CD4-positive, alpha-beta T cell treated with Interferon gamma for 1 hour (primary cell): ENCODE data around the gene PIK3C2G.

Experiments
- DNase-seq: peaks from one replicate; pipeline ENCODE4 v3.0.0-alpha.2; 2020

PIK3C2G gene

DNA sequence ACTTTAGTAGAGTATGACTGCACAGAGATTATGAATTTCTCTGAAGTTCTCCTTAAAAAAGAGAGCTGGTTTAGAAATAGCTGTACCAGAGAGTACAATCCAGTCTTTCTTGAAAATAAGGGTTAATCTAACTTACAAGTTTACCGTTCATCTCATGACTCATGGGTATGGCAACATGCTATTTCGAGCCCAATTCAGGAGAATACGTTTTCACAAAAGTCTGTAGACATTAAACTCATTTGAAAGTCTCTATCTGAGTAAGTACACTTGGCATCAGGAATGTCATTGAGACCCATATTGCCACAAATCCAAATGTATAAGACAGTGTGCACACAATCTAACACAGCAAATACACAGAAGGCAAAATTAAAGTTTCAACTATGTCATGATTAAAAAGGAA is 160.5 kb downstream of the PIK3C2G start:
- no peak for DNase-seq

- DNase-seq: no peak
Measured at GRCh38 chr12:18422871-18423270, 161.6 kb downstream of the PIK3C2G start.

- DNase-seq: no peak
Measured at GRCh38 chr12:18424857-18425256, 163.5 kb downstream of the PIK3C2G start.

- DNase-seq: no peak
Measured at GRCh38 chr12:18427520-18427919, 166.2 kb downstream of the PIK3C2G start.

DNA sequence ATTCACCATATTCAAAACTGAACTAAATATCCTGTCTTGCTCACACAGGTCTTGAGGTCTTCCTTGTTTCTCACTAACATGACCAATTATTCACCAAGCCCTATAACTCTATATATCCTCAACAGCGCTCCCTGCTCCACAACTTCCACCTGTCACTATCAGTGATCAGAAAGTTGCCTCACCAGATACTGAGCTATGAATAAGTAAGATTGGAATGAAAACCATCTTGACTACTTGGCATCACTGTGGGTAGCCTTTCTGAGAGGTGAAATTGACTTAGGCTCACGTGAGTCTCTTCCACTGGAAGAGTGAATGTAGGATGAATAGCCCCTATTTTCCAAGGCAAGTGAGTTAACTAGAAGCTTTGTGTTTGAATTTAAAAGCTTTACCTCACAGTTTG is 167.1 kb downstream of the PIK3C2G start:
- DNase-seq: no peak

DNA sequence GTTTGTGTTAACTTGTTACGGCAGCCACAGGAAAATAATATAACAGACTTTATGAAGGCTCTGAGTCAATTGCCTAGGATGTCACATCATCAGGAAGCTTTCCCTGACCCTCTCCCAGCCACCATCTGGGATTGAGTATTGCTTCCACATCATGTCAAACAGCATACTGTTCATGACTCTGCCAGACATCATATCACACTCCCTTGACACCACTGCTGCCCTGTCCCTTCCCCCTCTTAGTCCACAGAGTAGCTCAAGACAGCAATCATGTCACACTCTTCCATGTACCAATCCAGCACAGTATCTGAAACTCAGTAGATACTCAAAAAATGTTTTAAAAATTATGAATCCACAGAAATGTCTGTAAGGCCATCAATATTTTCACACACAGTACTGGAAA is 168.0 kb downstream of the PIK3C2G start:
- DNase-seq: no peak

GRCh38 chr12:18430425-18431048 is 169.2 kb downstream of the PIK3C2G start:
- no peak for DNase-seq

GRCh38 chr12:18431771-18432170 is 170.5 kb downstream of the PIK3C2G start:
- DNase-seq: no peak

DNA sequence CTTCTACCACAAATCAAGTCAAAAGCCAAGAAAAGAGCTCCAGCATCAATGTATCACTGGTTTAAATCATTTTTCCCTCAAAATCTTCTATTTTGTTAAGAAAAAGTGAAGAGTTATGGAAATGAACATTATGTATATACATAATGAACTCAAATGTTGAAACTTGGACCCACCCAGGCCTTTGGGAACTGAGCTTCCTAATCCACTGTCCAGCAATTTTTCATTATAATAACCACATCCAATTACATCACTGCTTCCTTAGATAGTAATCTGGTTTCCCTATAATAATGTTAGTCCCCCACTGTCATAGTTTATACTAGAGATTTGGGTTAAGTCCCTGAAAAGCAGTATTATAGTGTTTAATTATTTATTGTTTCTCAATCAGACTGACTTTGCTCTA is 170.9 kb downstream of the PIK3C2G start:
- DNase-seq: no peak

DNA sequence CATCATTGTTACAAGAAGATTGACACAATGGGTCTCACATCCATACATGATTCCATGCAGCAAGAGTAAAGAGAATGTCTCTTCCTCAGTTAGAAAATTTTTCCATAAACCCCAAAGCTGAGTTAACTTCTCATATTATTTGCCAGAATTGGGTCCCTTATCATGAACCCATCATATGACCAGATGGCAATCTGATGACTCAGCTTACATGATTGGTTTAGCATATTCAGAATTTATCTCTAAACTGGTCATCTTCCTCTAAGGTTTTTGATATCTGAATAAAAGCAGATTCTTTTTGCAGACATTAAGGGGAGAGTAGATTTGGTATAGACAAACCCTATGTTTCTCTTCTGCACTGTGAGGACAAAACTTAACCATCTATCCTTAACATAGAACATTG is 174.9 kb downstream of the PIK3C2G start:
- no peak for DNase-seq

DNA sequence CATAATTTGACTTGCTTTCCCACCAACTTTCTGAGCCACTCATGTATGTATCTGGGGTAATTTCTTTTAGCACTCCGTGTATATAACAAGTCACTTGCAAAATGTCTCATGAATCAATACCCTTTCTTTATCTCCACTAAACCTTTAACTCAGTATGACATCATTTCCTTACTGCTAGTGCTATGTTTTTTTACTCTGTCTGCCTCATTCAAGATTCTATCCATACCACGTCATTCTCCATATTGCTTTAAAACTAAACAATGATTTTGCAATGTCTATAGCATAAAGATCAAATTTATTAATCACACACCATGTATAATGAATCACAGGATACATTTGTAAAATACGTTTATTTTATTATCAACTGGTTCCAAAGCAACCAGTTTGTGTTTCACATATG is 178.2 kb downstream of the PIK3C2G start:
- DNase-seq: no peak

DNA sequence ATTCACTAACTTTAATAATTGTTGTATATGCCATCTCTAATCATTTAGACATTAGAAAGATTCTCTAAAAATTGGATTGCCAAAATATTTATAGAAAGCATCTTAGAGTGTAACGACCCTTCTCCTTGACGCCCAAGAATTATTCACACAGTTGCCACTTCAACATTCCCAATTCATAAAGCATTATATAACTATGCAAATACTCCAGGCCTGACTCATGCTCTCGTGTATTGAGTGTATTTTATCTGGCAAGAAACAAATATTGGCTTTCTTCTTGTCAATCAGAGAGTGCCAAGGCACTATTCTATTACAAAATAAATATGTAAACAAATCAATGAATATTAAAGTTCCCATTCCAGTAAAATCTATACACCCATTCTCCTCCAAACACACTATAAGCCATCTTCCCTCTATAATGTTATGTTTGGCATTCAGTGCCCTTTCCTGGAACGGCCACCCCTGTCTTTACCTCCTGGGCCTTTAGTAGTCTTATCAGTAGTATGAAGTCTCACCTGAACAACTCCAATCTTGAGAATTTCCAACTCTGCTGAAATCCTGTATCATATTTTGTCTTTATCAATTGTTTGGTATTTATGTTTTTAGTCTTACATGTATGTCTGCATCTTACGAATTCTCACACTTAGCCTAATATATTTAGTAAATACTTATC is 182.6 kb downstream of the PIK3C2G start:
- DNase-seq: no peak

- no peak for DNase-seq
Measured at GRCh38 chr12:18446061-18446644, 184.8 kb downstream of the PIK3C2G start.

DNA sequence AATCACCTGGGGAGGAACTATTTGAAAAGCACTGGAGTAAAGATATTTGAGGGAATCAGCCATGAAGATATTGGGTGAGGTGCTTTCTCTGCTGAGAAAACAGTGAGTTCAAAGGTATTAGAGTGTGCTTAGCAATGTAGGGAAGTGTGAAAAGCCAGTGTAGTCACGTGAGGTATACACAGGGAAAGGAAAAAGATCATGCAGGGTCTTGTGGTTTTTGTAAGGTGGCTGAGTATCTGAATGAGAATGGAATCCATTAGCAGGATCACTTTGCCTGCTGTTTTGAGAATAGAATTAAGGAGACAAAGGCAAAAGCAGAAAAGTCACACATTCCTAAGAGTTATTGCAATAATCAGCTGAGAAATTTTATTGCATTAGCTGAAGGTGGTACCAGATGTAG is 193.0 kb downstream of the PIK3C2G start:
- no peak for DNase-seq

DNA sequence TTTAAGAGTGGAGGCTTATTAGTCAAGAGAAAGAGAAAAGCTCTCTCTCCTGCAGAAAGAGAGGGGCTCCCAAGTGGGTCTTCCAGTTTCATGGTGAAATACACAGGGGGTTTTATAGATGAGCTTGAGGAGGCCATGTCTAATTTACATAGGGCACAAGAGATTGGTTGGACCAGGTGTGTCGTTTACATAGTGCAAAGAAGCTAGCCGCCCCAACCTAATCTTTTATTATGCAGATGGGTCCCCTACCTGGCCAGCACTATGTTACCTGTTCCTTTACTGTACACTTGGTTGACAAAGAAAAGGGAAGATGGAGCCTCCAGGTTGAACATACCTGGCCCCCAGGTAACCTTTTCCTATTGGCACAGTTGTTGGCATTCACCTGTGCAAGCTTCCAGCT is 195.0 kb downstream of the PIK3C2G start:
- DNase-seq: no peak

DNA sequence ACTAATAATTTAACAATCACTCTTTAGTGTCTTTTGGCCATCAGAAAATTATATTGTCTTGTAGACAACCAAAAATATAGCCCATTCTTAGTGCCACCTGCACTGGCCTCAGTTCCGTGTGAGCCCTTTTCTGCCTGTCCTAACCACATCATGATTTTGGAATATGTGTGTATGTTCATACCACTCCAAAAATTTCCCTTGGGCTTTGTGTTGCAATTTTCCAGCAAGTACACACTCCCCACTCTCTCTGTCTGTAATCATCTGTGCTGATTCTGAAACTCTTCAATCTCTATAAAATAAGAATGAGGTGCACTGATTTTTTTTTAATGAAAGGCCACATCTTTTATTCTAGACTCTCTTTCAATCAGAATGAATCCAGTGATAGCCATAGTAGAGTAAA is 196.0 kb downstream of the PIK3C2G start:
- no peak for DNase-seq

- no peak for DNase-seq
Measured at GRCh38 chr12:18461758-18462157, 200.4 kb downstream of the PIK3C2G start.

DNA sequence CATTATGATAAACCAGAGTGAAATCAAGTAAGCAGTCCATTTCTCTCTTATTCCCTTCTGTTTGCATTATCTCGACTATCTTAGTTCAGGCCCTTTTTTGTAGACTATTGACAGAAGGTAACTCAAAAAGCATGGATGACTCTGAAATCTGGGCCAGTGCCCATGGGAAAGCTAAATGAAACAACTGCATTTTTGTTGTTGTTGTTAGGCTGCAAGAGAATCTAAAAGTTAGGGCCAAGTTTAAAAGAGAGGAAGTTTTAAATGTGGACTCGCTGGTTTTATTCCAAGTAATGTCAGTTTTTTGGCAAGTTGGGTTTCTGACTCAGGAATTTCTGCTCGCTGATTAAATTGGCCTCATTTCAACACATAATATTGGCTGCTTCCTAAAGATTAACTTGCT is 201.1 kb downstream of the PIK3C2G start:
- DNase-seq: no peak

DNA sequence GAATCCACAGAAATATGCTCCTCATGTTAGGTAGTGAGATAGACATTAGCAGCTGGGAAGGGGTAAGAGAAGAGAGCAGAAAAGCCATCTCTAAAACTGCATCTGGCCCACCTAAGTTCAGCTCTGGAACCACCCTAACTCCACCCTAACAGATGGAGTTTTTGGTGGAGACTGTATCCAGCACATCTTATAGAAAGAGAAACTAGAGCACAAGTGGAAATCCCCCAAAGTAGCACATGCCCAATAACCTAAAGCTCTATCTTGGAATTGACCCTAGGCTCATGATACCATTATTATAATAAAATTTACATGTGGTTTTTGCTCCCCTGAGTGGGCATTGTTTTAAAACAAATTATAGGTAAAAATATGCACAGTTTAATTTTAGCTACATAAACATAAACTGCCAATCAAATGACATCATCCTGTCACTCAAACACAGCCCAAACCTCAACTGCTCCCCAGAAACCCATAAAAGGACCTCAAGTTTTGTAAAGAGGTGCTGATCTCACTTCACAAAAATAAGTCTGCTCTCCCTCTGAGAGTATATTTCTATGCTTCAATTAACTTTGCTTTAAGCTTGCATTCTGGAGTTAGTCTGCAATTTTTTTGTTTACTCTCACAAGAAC is 206.4 kb downstream of the PIK3C2G start:
- no peak for DNase-seq

- DNase-seq: no peak
Measured at GRCh38 chr12:18468246-18469075, 207.1 kb downstream of the PIK3C2G start.

GRCh38 chr12:18470251-18470650 is 208.9 kb downstream of the PIK3C2G start:
- DNase-seq: no peak

- DNase-seq: no peak
Measured at GRCh38 chr12:18472304-18472703, 211.0 kb downstream of the PIK3C2G start.

GRCh38 chr12:18472806-18473205 is 211.5 kb downstream of the PIK3C2G start:
- DNase-seq: no peak
